C4-2B (cell line): ENCODE measurements around the gene RAB43.

Experiments
- ZFX ChIP-seq: fragments of 450-650 bp; IDR thresholded peaks from 2 replicates; pipeline ENCODE4 v1.6.1; 2017
- TF ChIP-seq, protein P1 (sequence below): fragments of 450-650 bp; conservative IDR thresholded peaks from 2 replicates; pipeline ENCODE4 v1.5.1; 2017; ENCODE audit warnings: mild to moderate bottlenecking

DNA sequence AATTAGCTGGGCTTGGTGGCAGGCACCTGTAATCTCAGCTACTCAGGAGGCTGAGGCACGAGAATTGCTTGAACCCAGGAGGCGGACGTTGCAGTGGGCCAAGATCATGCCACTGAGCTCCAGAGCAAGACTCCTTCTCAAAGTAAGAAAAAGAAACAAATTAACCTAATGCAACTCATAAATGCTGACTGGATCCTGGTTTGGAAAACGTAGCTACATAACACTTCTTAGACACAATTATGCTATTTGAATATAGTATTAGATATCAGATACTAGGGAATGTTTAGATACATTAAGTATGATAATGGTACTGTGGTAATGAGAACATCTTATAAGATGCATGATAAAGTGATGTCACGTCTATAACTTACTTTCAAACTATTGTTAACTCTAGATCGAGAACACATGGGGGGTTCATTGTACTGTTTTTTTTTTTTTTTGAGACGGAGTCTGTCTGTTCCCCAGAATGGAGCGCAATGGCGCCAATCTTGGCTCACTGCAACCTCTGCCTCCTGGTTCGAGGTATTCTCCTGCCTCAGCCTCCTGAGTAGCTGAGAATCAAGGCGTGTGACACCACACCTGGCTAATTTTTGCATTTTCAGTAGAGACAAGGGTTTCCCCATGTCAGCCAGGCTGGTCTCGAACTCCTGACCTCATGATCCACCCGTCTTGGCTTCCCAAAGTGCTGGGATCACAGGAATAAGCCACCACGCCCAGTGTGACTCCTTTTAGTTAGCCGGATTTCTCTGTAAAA lies 45.2 kb upstream of the RAB43 start:
- TF ChIP-seq, protein P1, sequence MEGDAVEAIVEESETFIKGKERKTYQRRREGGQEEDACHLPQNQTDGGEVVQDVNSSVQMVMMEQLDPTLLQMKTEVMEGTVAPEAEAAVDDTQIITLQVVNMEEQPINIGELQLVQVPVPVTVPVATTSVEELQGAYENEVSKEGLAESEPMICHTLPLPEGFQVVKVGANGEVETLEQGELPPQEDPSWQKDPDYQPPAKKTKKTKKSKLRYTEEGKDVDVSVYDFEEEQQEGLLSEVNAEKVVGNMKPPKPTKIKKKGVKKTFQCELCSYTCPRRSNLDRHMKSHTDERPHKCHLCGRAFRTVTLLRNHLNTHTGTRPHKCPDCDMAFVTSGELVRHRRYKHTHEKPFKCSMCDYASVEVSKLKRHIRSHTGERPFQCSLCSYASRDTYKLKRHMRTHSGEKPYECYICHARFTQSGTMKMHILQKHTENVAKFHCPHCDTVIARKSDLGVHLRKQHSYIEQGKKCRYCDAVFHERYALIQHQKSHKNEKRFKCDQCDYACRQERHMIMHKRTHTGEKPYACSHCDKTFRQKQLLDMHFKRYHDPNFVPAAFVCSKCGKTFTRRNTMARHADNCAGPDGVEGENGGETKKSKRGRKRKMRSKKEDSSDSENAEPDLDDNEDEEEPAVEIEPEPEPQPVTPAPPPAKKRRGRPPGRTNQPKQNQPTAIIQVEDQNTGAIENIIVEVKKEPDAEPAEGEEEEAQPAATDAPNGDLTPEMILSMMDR = no peak
- TF ChIP-seq ZFX = no peak
